Measurements from ENCODE around the gene TMEM204. TPM values are rescaled to one million over a fixed set of nuclear protein-coding genes. Genes with fewer than 3 reads are reported as not detected.

Gene TMEM204
- polyA plus RNA-seq, 1 donor from 2014 or later = not detected

- Histone ChIP-seq H2AFZ (ENCODE audit: low read depth, low read length) (no peak overlapping the region), H3K36me3 (ENCODE audit: insufficient read depth, low read length) (no peaks in the 10 kb centered on the region), H3K79me2 (replicated peaks; ENCODE audit: insufficient read depth, low read length) (no peaks in the 10 kb centered on the region), H3K9me3 (ENCODE audit: low read length) (no peaks in the 10 kb centered on the region), H3K9me2 (ENCODE audit: insufficient read depth, low read length) (no peaks in the 10 kb centered on the region), H3K4me2 (ENCODE audit: low read length) (no peak overlapping the region), H4K20me1 (ENCODE audit: insufficient read depth) (no peaks in the 10 kb centered on the region), H3F3A (ENCODE audit: insufficient read depth, low read length, poor library complexity, severe bottlenecking) (no peaks in the 10 kb centered on the region), H3K4me3 (ENCODE audit: low read length) (no peak overlapping the region), H3K27me3 (ENCODE audit: insufficient read depth, low read depth, low read length) (no peaks in the 10 kb centered on the region), H3K9ac (ENCODE audit: low read length) (no peak overlapping the region), H3K27ac (ENCODE audit: low read length) (no peak overlapping the region)
- TF ChIP-seq MXI1 (conservative IDR thresholded peaks at IDR 0.05; ENCODE audit: poor library complexity, severe bottlenecking) (no peak), RAD21 (conservative IDR thresholded peaks at IDR 0.05) (no peak), SMC3 (conservative IDR thresholded peaks at IDR 0.05; ENCODE audit: poor library complexity) (no peak), TAF1 (IDR thresholded peaks at IDR 0.05; ENCODE audit: low read depth) (no peak), POLR2AphosphoS5 (IDR thresholded peaks at IDR 0.05) (no peak), EZH2 (IDR thresholded peaks at IDR 0.05; ENCODE audit: borderline replicate concordance, insufficient read depth, low read length, poor library complexity, severe bottlenecking) (no peak), EP300 (conservative IDR thresholded peaks at IDR 0.05; ENCODE audit: poor library complexity, severe bottlenecking) (no peak), REST (IDR thresholded peaks at IDR 0.05; ENCODE audit: borderline replicate concordance) (no peak)
- TF ChIP-seq, protein P1, sequence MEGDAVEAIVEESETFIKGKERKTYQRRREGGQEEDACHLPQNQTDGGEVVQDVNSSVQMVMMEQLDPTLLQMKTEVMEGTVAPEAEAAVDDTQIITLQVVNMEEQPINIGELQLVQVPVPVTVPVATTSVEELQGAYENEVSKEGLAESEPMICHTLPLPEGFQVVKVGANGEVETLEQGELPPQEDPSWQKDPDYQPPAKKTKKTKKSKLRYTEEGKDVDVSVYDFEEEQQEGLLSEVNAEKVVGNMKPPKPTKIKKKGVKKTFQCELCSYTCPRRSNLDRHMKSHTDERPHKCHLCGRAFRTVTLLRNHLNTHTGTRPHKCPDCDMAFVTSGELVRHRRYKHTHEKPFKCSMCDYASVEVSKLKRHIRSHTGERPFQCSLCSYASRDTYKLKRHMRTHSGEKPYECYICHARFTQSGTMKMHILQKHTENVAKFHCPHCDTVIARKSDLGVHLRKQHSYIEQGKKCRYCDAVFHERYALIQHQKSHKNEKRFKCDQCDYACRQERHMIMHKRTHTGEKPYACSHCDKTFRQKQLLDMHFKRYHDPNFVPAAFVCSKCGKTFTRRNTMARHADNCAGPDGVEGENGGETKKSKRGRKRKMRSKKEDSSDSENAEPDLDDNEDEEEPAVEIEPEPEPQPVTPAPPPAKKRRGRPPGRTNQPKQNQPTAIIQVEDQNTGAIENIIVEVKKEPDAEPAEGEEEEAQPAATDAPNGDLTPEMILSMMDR (IDR thresholded peaks at IDR 0.05; ENCODE audit: poor library complexity, severe bottlenecking) = no peak
Measured at GRCh38 chr16:1488054-1488601, 45.3 kb upstream of the TMEM204 start.

DNA sequence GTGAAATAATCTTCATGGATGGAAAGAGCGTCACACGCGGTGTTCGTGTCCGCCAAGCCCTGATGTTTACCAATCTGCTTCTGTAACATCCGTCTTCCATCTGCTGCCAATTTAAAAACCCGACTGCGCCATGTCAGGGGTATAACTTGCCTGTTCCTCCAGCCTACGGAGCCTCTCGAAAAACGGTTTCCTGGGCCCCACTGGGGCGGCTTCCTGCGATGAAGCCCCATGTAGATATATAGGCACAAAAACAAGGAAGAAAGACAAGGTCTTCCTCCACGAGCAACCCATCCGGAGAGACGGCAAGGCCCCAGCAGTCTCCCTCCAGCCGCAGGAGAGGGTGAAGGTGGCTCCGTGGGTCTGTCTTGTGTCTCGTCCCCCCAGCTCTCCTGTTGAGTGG, 44.8 kb upstream of the TMEM204 start, which contains the start of gene PTX4:
Gene PTX4, minus strand, starts transcription at position 326 of the 400 bp plus-strand sequence. Its CDS starts 35 bp downstream, at position 291.
- no peak within 1 kb of the TSS for H2AFZ ChIP-seq (ENCODE audit: low read depth, low read length)
- no peaks in the 10 kb centered on the region for H3K36me3 ChIP-seq (ENCODE audit: insufficient read depth, low read length)
- no peak within 1 kb of the TSS for H3K27ac ChIP-seq (ENCODE audit: low read length)
- no peaks in the 10 kb centered on the region for H3K9me3 ChIP-seq (ENCODE audit: low read length)
- no peaks in the 10 kb centered on the region for H3F3A ChIP-seq (ENCODE audit: insufficient read depth, low read length, poor library complexity, severe bottlenecking)
- no peak within 1 kb of the TSS for H3K4me2 ChIP-seq (ENCODE audit: low read length)
- no peak for TF ChIP-seq EP300 (conservative IDR thresholded peaks at IDR 0.05; ENCODE audit: poor library complexity, severe bottlenecking)
- no peak for TF ChIP-seq REST (IDR thresholded peaks at IDR 0.05; ENCODE audit: borderline replicate concordance)
- TF ChIP-seq MXI1 (conservative IDR thresholded peaks at IDR 0.05; ENCODE audit: poor library complexity, severe bottlenecking) = no peak
- TF ChIP-seq TAF1 (IDR thresholded peaks at IDR 0.05; ENCODE audit: low read depth) = no peak
- TF ChIP-seq POLR2AphosphoS5 (IDR thresholded peaks at IDR 0.05) = no peak
- no peak for TF ChIP-seq EZH2 (IDR thresholded peaks at IDR 0.05; ENCODE audit: borderline replicate concordance, insufficient read depth, low read length, poor library complexity, severe bottlenecking)
- TF ChIP-seq, protein P1 (IDR thresholded peaks at IDR 0.05; ENCODE audit: poor library complexity, severe bottlenecking) = no peak
- TF ChIP-seq RAD21 (conservative IDR thresholded peaks at IDR 0.05) = no peak
- no peak for TF ChIP-seq SMC3 (conservative IDR thresholded peaks at IDR 0.05; ENCODE audit: poor library complexity)
- no peak within 1 kb of the TSS for H3K4me3 ChIP-seq (ENCODE audit: low read length)
- H3K9me2 ChIP-seq (ENCODE audit: insufficient read depth, low read length) = no peaks in the 10 kb centered on the region
- no peak within 1 kb of the TSS for H3K9ac ChIP-seq (ENCODE audit: low read length)
- H4K20me1 ChIP-seq (ENCODE audit: insufficient read depth) = no peaks in the 10 kb centered on the region
- H3K27me3 ChIP-seq (ENCODE audit: insufficient read depth, low read depth, low read length) = no peaks in the 10 kb centered on the region
- H3K79me2 ChIP-seq (replicated peaks; ENCODE audit: insufficient read depth, low read length) = no peaks in the 10 kb centered on the region

Data from neural cell (in vitro differentiated cells).